22Rv1 (cell line): ENCODE data around the gene PDGFD.

Experiments
- H3K27ac ChIP-seq: fragments of 450-650 bp; 2 replicates; pipeline ENCODE4 v1.5.1; 2017
- CTCF ChIP-seq: fragments of 450-650 bp; IDR thresholded peaks from 2 replicates; pipeline ENCODE4 v1.5.1; 2017; ENCODE audit warnings: mild to moderate bottlenecking
- ZFX ChIP-seq: fragments of 450-650 bp; IDR thresholded peaks from 2 replicates; pipeline ENCODE4 v1.6.1; 2017; ENCODE audit warnings: antibody characterized with exemption, borderline replicate concordance

The PDGFD gene

GRCh38 chr11:104000798-104001197 lies 163.1 kb downstream of the PDGFD start:
- no peak for TF ChIP-seq ZFX
- TF ChIP-seq CTCF, result no peak
- no peak overlapping the region for H3K27ac ChIP-seq

GRCh38 chr11:103998826-103999508 lies 165.0 kb downstream of the PDGFD start:
- no peak for TF ChIP-seq CTCF
- no peak for TF ChIP-seq ZFX
- no peak overlapping the region for H3K27ac ChIP-seq

- no peak for TF ChIP-seq ZFX
- TF ChIP-seq CTCF, result no peak
- no peak overlapping the region for H3K27ac ChIP-seq
Measured at GRCh38 chr11:103997082-103997481, 166.9 kb downstream of the PDGFD start.

DNA sequence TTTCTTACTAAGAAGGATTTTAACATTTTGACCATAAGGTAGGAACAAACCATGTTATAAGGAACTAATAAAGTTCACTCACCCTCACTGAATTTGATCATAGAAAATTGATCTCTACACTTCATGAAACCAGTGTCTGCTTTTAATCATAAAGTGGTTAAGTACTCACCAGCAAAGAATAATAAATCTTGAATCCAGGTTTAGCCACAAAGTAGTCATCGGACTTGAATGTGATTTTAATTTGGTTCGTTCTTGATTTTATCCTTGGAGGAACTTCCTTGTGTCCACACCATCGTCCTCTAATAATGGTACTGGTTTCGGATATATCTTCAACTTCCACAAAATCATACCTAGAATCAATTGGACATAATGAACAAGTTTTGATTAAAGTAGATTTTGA lies 168.1 kb downstream of the PDGFD start:
- no peak overlapping the region for H3K27ac ChIP-seq
- TF ChIP-seq CTCF, result no peak
- no peak for TF ChIP-seq ZFX

GRCh38 chr11:103994518-103994917 lies 169.4 kb downstream of the PDGFD start:
- no peak overlapping the region for H3K27ac ChIP-seq
- no peak for TF ChIP-seq CTCF
- TF ChIP-seq ZFX, result no peak

- H3K27ac ChIP-seq, result no peak overlapping the region
- no peak for TF ChIP-seq ZFX
- TF ChIP-seq CTCF, result no peak
Measured at GRCh38 chr11:103994094-103994493, 169.9 kb downstream of the PDGFD start.

DNA sequence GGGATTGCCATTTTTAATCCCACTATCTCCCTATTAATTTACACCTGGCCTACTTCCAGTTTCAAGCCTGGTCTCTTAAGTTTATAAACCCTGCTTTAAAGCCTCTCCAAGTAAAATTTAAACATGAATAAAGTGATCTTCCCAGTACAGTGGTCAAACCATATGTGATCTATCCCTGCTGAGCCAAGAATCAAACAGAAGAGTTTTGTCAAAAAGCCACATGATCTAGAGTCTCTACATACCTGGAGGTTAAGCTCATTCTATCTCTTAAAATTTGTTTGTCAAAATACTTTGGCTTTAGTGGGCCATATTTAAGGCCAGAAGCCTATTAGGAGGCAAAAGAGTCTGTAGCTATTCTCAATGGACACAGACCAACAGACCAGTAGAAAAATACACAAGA lies 170.4 kb downstream of the PDGFD start:
- no peak for TF ChIP-seq CTCF
- TF ChIP-seq ZFX, result no peak
- H3K27ac ChIP-seq, result no peak overlapping the region
